Retinal pigment epithelial cell (primary cell): ENCODE measurements around the gene PM20D2.

Source experiments
- DNase-seq: peaks from one replicate; pipeline ENCODE4 v3.0.0-alpha.2; 2010; ENCODE audit warnings: low read depth
- H3K4me3 ChIP-seq: 2 replicates; pipeline ENCODE4 v1.5.1; 2011; ENCODE audit warnings: mild to moderate bottlenecking, low read length, control low read depth, moderate library complexity
- CTCF ChIP-seq: conservative IDR thresholded peaks from 2 replicates; pipeline ENCODE4 v1.5.1; 2011; ENCODE audit warnings: low read depth, low read length, control low read depth, inconsistent platforms

Gene PM20D2

GRCh38 chr6:89214197-89214596, 68.3 kb downstream of the PM20D2 start:
- no peak overlapping the region for H3K4me3 ChIP-seq
- no peak for TF ChIP-seq CTCF
- no peak for DNase-seq
